GM12878 (cell line): ENCODE results near the gene LILRB3. TPM values are rescaled to one million over a fixed set of nuclear protein-coding genes. Genes with fewer than 3 reads are reported as not detected.
A peak's percentile ranks its signal among the peaks of the same experiment; 100 is the strongest.

Source experiments
- BACH1 ChIP-seq: fragments of 450-650 bp; IDR thresholded peaks from 2 replicates; pipeline ENCODE4 v1.6.1; 2017; ENCODE audit warnings: mild to moderate bottlenecking, borderline replicate concordance
- CBX5 ChIP-seq: sonication (generic); IDR thresholded peaks from 2 replicates; pipeline ENCODE4 v1.6.1; 2016; ENCODE audit warnings: low read depth, moderate library complexity, mild to moderate bottlenecking, inconsistent platforms
- CHD4 ChIP-seq: fragments of 200-600 bp; sonication (generic); IDR thresholded peaks from 2 replicates; pipeline ENCODE4 v1.6.1; 2016; ENCODE audit warnings: mild to moderate bottlenecking
- EGR1 ChIP-seq, 2 experiments: IDR thresholded peaks; 1 replicate in 1 of 2; 2 replicates in 1 of 2; pipeline ENCODE4 v1.6.1; 2011 to 2012; ENCODE audit warnings: low read depth in 2 of 2, low read length in 2 of 2, borderline replicate concordance in 1 of 2, mild to moderate bottlenecking in 1 of 2, moderate library complexity in 1 of 2
- EP300 ChIP-seq, 2 experiments: fragments of 150-350 bp in 1 of 2; IDR thresholded peaks; 2 replicates each; pipeline ENCODE4 v1.6.1; 2011 to 2012; ENCODE audit warnings: low read depth in 2 of 2, low read length in 2 of 2, borderline replicate concordance in 1 of 2, improper control_type of control experiment in 1 of 2, inconsistent platforms in 1 of 2; ENCODE audit not compliant: control insufficient read depth in 1 of 2
- FOS ChIP-seq: IDR thresholded peaks from 3 replicates; pipeline ENCODE4 v1.6.1; 2011; ENCODE audit warnings: borderline replicate concordance; ENCODE audit not compliant: insufficient read length; ENCODE audit errors: extremely low read depth
- GATAD2B ChIP-seq: fragments of 450-650 bp; conservative IDR thresholded peaks from 2 replicates; pipeline ENCODE4 v1.6.1; 2017; ENCODE audit warnings: low read depth, mild to moderate bottlenecking, moderate library complexity
- HDGF ChIP-seq: fragments of 450-650 bp; IDR thresholded peaks from 2 replicates; pipeline ENCODE4 v1.6.1; 2016; ENCODE audit warnings: antibody characterized with exemption
- IKZF1 ChIP-seq: fragments of 450-650 bp; conservative IDR thresholded peaks from 2 replicates; pipeline ENCODE4 v1.6.1; 2017; ENCODE audit warnings: antibody characterized with exemption, mild to moderate bottlenecking
- IRF4 ChIP-seq: IDR thresholded peaks from 2 replicates; pipeline ENCODE4 v1.6.1; 2011; ENCODE audit warnings: low read depth, low read length
- JUNB ChIP-seq: IDR thresholded peaks from 2 replicates; pipeline ENCODE4 v1.6.1; 2016; ENCODE audit warnings: antibody characterized with exemption, mild to moderate bottlenecking
- JUND ChIP-seq: IDR thresholded peaks from 2 replicates; pipeline ENCODE4 v1.6.1; 2012; ENCODE audit warnings: low read depth, mild to moderate bottlenecking, low read length, improper control_type of control experiment, moderate library complexity
- MEF2A ChIP-seq: IDR thresholded peaks from 2 replicates; pipeline ENCODE4 v1.6.1; 2011; ENCODE audit warnings: low read depth, mild to moderate bottlenecking, low read length, moderate library complexity; ENCODE audit not compliant: insufficient read depth
- MYC ChIP-seq: IDR thresholded peaks from 2 replicates; pipeline ENCODE4 v1.6.1; 2011; ENCODE audit warnings: mild to moderate bottlenecking, low read length, moderate library complexity, inconsistent platforms; ENCODE audit not compliant: insufficient read depth, insufficient replicate concordance, insufficient read length, severe bottlenecking
- NFXL1 ChIP-seq: fragments of 450-650 bp; IDR thresholded peaks from 2 replicates; pipeline ENCODE4 v1.6.1; 2017; ENCODE audit warnings: antibody characterized with exemption, mild to moderate bottlenecking, borderline replicate concordance
- NR2F1 ChIP-seq: fragments of 450-650 bp; conservative IDR thresholded peaks from 2 replicates; pipeline ENCODE4 v1.6.1; 2017; ENCODE audit warnings: mild to moderate bottlenecking
- RAD51 ChIP-seq: fragments of 450-650 bp; IDR thresholded peaks from 2 replicates; pipeline ENCODE4 v1.6.1; 2016; ENCODE audit warnings: moderate library complexity, mild to moderate bottlenecking, inconsistent platforms
- RBBP5 ChIP-seq: fragments of 200-600 bp; sonication (generic); conservative IDR thresholded peaks from 2 replicates; pipeline ENCODE4 v1.6.1; 2016
- SMAD1 ChIP-seq: fragments of 450-650 bp; IDR thresholded peaks from 2 replicates; pipeline ENCODE4 v1.6.1; 2018; ENCODE audit warnings: mild to moderate bottlenecking, low read depth; ENCODE audit not compliant: partially characterized antibody
- SP1 ChIP-seq: IDR thresholded peaks from one replicate; pipeline ENCODE4 v1.6.1; 2011; ENCODE audit warnings: low read depth, low read length
- TCF12 ChIP-seq: IDR thresholded peaks from 2 replicates; pipeline ENCODE4 v1.6.1; 2011; ENCODE audit warnings: low read depth, mild to moderate bottlenecking, low read length
- TCF7 ChIP-seq: IDR thresholded peaks from 2 replicates; pipeline ENCODE4 v1.6.1; 2014; ENCODE audit warnings: antibody characterized with exemption, borderline replicate concordance
- ZBED1 ChIP-seq: IDR thresholded peaks from 2 replicates; pipeline ENCODE4 v1.6.1; 2016; ENCODE audit warnings: borderline replicate concordance
- polyA plus RNA-seq, 11 experiments: library from polyadenylated mRNA; depleted of rRNA in 4 of 11; unstranded in 6 of 11; stranded (reverse) in 5 of 11; fragments of >200 nt; fragmentation: Nextera tagmentation in 4 of 11; fragmentation: Illumina TruSeq in 1 of 11; extraction: Ambion mirVana in 4 of 11; extraction: Trizol in 1 of 11; gene quantifications; 1 replicate in 1 of 11; 2 replicates in 10 of 11; pipeline versions ENCODE4 v1.2.1 to v1.2.3, GENCODE V29; 2011 to 2016; ENCODE audit warnings: inconsistent platforms in 2 of 11, missing spikeins in 2 of 11, low read depth in 1 of 11
- total RNA-seq, 4 experiments: library from RNA; depleted of rRNA in 3 of 4; stranded (reverse); fragments of >200 nt in 3 of 4; fragmentation: Illumina TruSeq in 1 of 4; extraction: Trizol in 1 of 4; gene quantifications; 2 replicates each; pipeline versions ENCODE4 v1.2.1 to v1.2.3, GENCODE V29; 2013 to 2021
- TF ChIP-seq, protein P1 (sequence below): IDR thresholded peaks from 2 replicates; pipeline ENCODE4 v1.6.1; 2012; ENCODE audit warnings: improper control_type of control experiment, low read depth, low read length; ENCODE audit not compliant: insufficient replicate concordance
- TF ChIP-seq, protein P2 (sequence below): fragments of 450-650 bp; IDR thresholded peaks from 2 replicates; pipeline ENCODE4 v1.6.1; 2014; ENCODE audit warnings: mild to moderate bottlenecking

LILRB3 gene
- total and polyA plus RNA-seq, 10 of the 15 experiments (the other 5 are each of a cell fraction or from before 2014, with no cell fraction given), result 0.04 to 1.1 (median 0.18) TPM; not detected in 1

DNA sequence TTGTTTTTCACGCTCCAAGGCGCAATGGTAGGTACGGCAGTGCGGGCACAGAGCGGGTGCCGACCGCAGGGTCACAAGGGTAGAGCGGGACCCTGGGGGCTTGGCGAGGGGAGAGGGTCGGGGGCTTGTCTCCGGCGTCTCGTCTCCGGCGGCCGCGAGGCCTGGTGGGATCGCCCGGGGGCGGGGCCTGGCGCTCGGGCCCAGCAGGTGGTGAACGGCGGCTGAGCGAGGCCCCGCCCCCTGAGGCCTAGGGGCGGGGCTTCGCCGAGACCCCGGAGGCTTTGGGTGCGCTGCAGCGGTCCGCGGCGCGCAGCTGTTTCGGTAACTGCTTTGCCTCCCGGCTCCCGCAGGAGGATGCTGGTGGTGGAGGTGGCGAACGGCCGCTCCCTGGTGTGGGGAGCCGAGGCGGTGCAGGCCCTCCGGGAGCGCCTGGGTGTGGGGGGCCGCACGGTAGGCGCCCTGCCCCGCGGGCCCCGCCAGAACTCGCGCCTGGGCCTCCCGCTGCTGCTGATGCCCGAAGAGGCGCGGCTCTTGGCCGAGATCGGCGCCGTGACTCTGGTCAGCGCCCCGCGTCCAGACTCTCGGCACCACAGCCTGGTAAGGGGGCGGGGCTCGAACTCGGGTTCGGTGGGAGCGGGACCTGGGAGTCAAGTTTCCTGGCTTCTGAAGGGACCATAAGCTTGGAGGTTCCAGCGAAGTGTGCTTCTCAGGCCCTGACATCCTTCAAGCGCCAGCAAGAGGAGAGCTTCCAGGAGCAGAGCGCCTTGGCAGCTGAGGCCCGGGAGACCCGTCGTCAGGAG lies 31.6 kb downstream of the LILRB3 start, which contains the start of gene TSEN34 (continued):
- TF ChIP-seq, protein P1, sequence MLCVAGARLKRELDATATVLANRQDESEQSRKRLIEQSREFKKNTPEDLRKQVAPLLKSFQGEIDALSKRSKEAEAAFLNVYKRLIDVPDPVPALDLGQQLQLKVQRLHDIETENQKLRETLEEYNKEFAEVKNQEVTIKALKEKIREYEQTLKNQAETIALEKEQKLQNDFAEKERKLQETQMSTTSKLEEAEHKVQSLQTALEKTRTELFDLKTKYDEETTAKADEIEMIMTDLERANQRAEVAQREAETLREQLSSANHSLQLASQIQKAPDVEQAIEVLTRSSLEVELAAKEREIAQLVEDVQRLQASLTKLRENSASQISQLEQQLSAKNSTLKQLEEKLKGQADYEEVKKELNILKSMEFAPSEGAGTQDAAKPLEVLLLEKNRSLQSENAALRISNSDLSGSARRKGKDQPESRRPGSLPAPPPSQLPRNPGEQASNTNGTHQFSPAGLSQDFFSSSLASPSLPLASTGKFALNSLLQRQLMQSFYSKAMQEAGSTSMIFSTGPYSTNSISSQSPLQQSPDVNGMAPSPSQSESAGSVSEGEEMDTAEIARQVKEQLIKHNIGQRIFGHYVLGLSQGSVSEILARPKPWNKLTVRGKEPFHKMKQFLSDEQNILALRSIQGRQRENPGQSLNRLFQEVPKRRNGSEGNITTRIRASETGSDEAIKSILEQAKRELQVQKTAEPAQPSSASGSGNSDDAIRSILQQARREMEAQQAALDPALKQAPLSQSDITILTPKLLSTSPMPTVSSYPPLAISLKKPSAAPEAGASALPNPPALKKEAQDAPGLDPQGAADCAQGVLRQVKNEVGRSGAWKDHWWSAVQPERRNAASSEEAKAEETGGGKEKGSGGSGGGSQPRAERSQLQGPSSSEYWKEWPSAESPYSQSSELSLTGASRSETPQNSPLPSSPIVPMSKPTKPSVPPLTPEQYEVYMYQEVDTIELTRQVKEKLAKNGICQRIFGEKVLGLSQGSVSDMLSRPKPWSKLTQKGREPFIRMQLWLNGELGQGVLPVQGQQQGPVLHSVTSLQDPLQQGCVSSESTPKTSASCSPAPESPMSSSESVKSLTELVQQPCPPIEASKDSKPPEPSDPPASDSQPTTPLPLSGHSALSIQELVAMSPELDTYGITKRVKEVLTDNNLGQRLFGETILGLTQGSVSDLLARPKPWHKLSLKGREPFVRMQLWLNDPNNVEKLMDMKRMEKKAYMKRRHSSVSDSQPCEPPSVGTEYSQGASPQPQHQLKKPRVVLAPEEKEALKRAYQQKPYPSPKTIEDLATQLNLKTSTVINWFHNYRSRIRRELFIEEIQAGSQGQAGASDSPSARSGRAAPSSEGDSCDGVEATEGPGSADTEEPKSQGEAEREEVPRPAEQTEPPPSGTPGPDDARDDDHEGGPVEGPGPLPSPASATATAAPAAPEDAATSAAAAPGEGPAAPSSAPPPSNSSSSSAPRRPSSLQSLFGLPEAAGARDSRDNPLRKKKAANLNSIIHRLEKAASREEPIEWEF, result no peak
- TF ChIP-seq RBBP5, result no peak
- no peak for TF ChIP-seq EGR1 (IDR thresholded peaks at IDR 0.05; ENCODE audit: borderline replicate concordance in 1 of 2, low read depth in 2 of 2, low read length in 2 of 2)
- TF ChIP-seq NFXL1, result no peak
- TF ChIP-seq CHD4, result no peak
- TF ChIP-seq ZBED1, result no peak
- TF ChIP-seq HDGF, result no peak
- TF ChIP-seq MEF2A, result no peak
- no peak for TF ChIP-seq FOS
- TF ChIP-seq EP300 (IDR thresholded peaks at IDR 0.05; ENCODE audit: borderline replicate concordance in 1 of 2, control insufficient read depth in 1 of 2, low read depth in 2 of 2, low read length in 2 of 2), result no peak
- peak; percentile 80 for TF ChIP-seq IKZF1
- TF ChIP-seq, protein P2, sequence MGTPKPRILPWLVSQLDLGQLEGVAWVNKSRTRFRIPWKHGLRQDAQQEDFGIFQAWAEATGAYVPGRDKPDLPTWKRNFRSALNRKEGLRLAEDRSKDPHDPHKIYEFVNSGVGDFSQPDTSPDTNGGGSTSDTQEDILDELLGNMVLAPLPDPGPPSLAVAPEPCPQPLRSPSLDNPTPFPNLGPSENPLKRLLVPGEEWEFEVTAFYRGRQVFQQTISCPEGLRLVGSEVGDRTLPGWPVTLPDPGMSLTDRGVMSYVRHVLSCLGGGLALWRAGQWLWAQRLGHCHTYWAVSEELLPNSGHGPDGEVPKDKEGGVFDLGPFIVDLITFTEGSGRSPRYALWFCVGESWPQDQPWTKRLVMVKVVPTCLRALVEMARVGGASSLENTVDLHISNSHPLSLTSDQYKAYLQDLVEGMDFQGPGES, result no peak
- no peak for TF ChIP-seq JUND
- TF ChIP-seq RAD51, result no peak
- TF ChIP-seq SP1, result peak; percentile 41
- peak; percentile 86 for TF ChIP-seq GATAD2B
- TF ChIP-seq CBX5, result no peak
- no peak for TF ChIP-seq TCF7
- no peak for TF ChIP-seq JUNB
- TF ChIP-seq SMAD1, result no peak
- TF ChIP-seq BACH1, result peak; percentile 73
- peak; percentile 69 for TF ChIP-seq NR2F1
- TF ChIP-seq IRF4, result no peak
- TF ChIP-seq MYC, result no peak
- TF ChIP-seq TCF12, result peak; percentile 65; the same call in 1 of the 2 replicates
